GM23338 (cell line): ENCODE measurements around the gene NPY4R2. TPM values are rescaled to one million over a fixed set of nuclear protein-coding genes. Genes with fewer than 3 reads are reported as not detected.
A peak's percentile ranks its signal among the peaks of the same experiment; 100 is the strongest.
"Not testable (repeated sequence)": the region's sequence is repeated elsewhere in the genome, so short reads cannot be mapped to it uniquely, and the experiment has no call there.

Experiments used
- ATAC-seq: fragments of 200-7000 bp; cut with Tn5 transposase; 3 replicates; pipeline ENCODE4 v1.9.1; 2020
- DNase-seq: peaks from one replicate; pipeline ENCODE4 v3.0.0-alpha.2; 2015; ENCODE audit warnings: low spot score
- H2AFZ ChIP-seq: fragments of 200-600 bp; sonication (generic); 2 replicates; pipeline ENCODE4 v1.8.0; 2016; ENCODE audit warnings: antibody characterized with exemption, mild to moderate bottlenecking, moderate library complexity
- H3F3A ChIP-seq: fragments of 200-600 bp; sonication (generic); replicated peaks from 2 replicates; pipeline ENCODE4 v1.8.0; 2017; ENCODE audit warnings: antibody characterized with exemption, mixed run types, low read depth
- H3K27ac ChIP-seq: fragments of 200-600 bp; sonication (generic); 2 replicates; pipeline ENCODE4 v1.6.1; 2016; ENCODE audit warnings: low read depth
- H3K27me3 ChIP-seq: fragments of 200-600 bp; sonication (generic); 2 replicates; pipeline ENCODE4 v1.8.0; 2016; ENCODE audit warnings: mild to moderate bottlenecking, mixed run types, moderate library complexity; ENCODE audit not compliant: insufficient read depth
- H3K36me3 ChIP-seq: fragments of 200-600 bp; sonication (generic); 2 replicates; pipeline ENCODE4 v1.8.0; 2016; ENCODE audit warnings: mild to moderate bottlenecking; ENCODE audit not compliant: insufficient read depth
- H3K4me1 ChIP-seq: fragments of 200-600 bp; sonication (generic); 2 replicates; pipeline ENCODE4 v1.8.0; 2016; ENCODE audit warnings: mild to moderate bottlenecking, moderate library complexity; ENCODE audit not compliant: insufficient read depth
- H3K4me2 ChIP-seq: fragments of 200-600 bp; sonication (generic); 2 replicates; pipeline ENCODE4 v1.7.1; 2017; ENCODE audit warnings: mixed run types
- H3K4me3 ChIP-seq: fragments of 200-600 bp; sonication (generic); 2 replicates; pipeline ENCODE4 v1.6.1; 2016; ENCODE audit warnings: mixed run types
- H3K79me2 ChIP-seq: fragments of 200-600 bp; sonication (generic); replicated peaks from 2 replicates; pipeline ENCODE4 v1.8.0; 2017; ENCODE audit warnings: mild to moderate bottlenecking; ENCODE audit not compliant: insufficient read depth
- H3K9me2 ChIP-seq: fragments of 200-600 bp; sonication (generic); 2 replicates; pipeline ENCODE4 v1.8.0; 2017; ENCODE audit not compliant: insufficient read depth
- H4K20me1 ChIP-seq: fragments of 200-600 bp; sonication (generic); replicated peaks from 2 replicates; pipeline ENCODE4 v1.8.0; 2017; ENCODE audit warnings: mild to moderate bottlenecking; ENCODE audit not compliant: insufficient read depth
- H3K27ac Mint-ChIP-seq: 2 replicates; pipeline ENCODE4 v1.8.0; 2020; ENCODE audit warnings: inconsistent platforms, mild to moderate bottlenecking, moderate library complexity, mixed read lengths
- H3K27me3 Mint-ChIP-seq: 3 replicates; pipeline ENCODE4 v1.8.0; 2022; ENCODE audit warnings: low read depth, mild to moderate bottlenecking, moderate library complexity, mixed read lengths, inconsistent platforms; ENCODE audit not compliant: insufficient read depth, poor library complexity
- H3K36me3 Mint-ChIP-seq: 3 replicates; pipeline ENCODE4 v1.8.0; 2021; ENCODE audit warnings: low read depth, mild to moderate bottlenecking, inconsistent platforms, moderate library complexity, mixed read lengths
- H3K4me1 Mint-ChIP-seq: 3 replicates; pipeline ENCODE4 v1.8.0; 2020; ENCODE audit warnings: mild to moderate bottlenecking, inconsistent platforms, mixed read lengths
- H3K4me3 Mint-ChIP-seq: 3 replicates; pipeline ENCODE4 v1.8.0; 2021; ENCODE audit warnings: moderate library complexity, mild to moderate bottlenecking, inconsistent platforms, mixed read lengths
- H3K9me3 Mint-ChIP-seq: 3 replicates; pipeline ENCODE4 v1.8.0; 2020; ENCODE audit warnings: moderate library complexity, mild to moderate bottlenecking, inconsistent platforms, mixed read lengths
- polyA plus RNA-seq: library from polyadenylated mRNA; unstranded; fragments of >200 nt; fragmentation: Nextera tagmentation; extraction: Ambion mirVana; gene quantifications from 2 replicates; pipeline ENCODE4 v1.2.1, GENCODE V29; 2016
- total RNA-seq: library from RNA; depleted of rRNA; stranded (reverse); fragments of >200 nt; shearing (Covaris generic); gene quantifications from 2 replicates; pipeline ENCODE4 v1.2.3, GENCODE V29; 2014

The NPY4R2 gene
- total and polyA plus RNA-seq, 2 experiments from 2014 or later: not detected

DNA sequence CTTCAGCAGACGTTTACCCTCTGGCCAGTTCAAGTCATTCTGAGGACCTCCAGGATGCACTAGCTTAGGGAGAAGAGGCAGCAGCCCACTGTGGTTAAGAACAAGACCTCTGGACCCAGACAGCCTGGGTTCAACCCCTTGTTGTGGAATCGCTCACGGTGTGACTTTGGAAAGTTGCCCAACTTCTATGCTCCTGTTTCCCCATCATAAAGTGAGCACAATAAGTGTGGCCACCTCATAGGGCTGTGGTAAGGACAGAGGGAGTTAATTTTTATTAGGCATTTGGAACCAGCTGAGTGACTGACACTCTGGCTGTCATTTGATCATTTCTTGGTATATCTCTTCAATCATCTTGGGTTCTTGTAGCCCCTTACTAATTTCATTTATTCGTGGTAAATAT lies 31.6 kb upstream of the NPY4R2 start:
- H3K36me3 Mint-ChIP-seq, H3K4me3 Mint-ChIP-seq, ATAC-seq, H3K4me2 ChIP-seq, H3K27me3 ChIP-seq, H3K4me1 Mint-ChIP-seq, DNase-seq, H3K4me1 ChIP-seq, H3K4me3 ChIP-seq, H3K36me3 ChIP-seq, H3K27ac ChIP-seq, H3F3A ChIP-seq, H3K79me2 ChIP-seq, H3K27ac Mint-ChIP-seq, H2AFZ ChIP-seq, H3K9me2 ChIP-seq, H3K27me3 Mint-ChIP-seq, H3K9me3 Mint-ChIP-seq, H4K20me1 ChIP-seq: not testable (repeated sequence)

DNA sequence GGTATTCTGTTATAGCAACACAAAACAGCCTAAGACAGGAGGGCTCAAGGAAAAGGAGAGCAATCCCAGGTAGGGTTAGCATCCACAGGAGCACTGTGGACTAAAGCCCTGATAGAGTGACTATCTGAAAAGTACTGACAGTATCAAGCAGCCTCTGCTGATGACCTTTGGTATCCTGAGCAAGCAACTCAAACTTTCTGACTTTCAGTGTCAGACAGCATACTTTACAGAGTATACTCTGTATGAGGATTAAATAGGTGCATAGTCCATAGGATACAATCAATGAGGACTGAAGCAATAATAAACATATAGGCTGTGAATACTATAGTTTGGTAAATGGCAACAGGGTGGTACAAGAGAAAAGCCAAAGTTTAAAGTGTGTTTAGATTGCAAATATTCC lies 27.7 kb upstream of the NPY4R2 start:
- H4K20me1 ChIP-seq, H3K4me1 ChIP-seq, H3K36me3 Mint-ChIP-seq, H3K4me2 ChIP-seq, H3K27ac Mint-ChIP-seq, H3K9me2 ChIP-seq, H3K27me3 Mint-ChIP-seq, H3K79me2 ChIP-seq, H2AFZ ChIP-seq, DNase-seq, H3K4me3 ChIP-seq, H3K27me3 ChIP-seq, H3K4me1 Mint-ChIP-seq, H3K27ac ChIP-seq, H3K9me3 Mint-ChIP-seq, H3F3A ChIP-seq, H3K4me3 Mint-ChIP-seq, ATAC-seq, H3K36me3 ChIP-seq: not testable (repeated sequence)

- H3K27me3 ChIP-seq, H3K27ac Mint-ChIP-seq, H3K79me2 ChIP-seq, H3K4me1 ChIP-seq, H3K27ac ChIP-seq, H3F3A ChIP-seq, H3K36me3 ChIP-seq, DNase-seq, H3K4me3 ChIP-seq, H3K36me3 Mint-ChIP-seq, H3K27me3 Mint-ChIP-seq, H4K20me1 ChIP-seq, H2AFZ ChIP-seq, H3K9me2 ChIP-seq, H3K4me1 Mint-ChIP-seq, H3K9me3 Mint-ChIP-seq, H3K4me3 Mint-ChIP-seq, H3K4me2 ChIP-seq: not testable (repeated sequence)
- peak; percentile 82 for ATAC-seq
Measured at GRCh38 chr10:47892494-47893261, 25.8 kb upstream of the NPY4R2 start.

DNA sequence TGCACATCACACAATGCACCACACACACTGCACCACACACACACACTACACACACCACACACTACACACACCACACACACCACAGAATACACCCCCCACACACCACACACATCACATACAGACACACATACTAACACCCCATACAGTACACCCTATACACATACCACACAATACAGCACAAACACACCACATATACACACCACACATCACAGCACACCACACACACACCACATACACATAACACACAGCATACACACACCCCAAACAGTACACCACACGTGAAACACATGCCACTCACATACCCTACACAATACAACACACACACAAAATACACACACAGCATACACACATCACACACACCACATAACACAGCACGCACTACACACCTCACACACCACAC lies 23.9 kb upstream of the NPY4R2 start:
- not testable (repeated sequence) for H3K36me3 Mint-ChIP-seq, H3K27ac Mint-ChIP-seq, H3K27me3 Mint-ChIP-seq

GRCh38 chr10:47897813-47898212 lies 20.6 kb upstream of the NPY4R2 start:
- H3K9me3 Mint-ChIP-seq, H2AFZ ChIP-seq, H3K36me3 ChIP-seq, H3K27me3 Mint-ChIP-seq, H3K27ac Mint-ChIP-seq, H3K27me3 ChIP-seq, H3K79me2 ChIP-seq, H3K27ac ChIP-seq, H3K4me1 Mint-ChIP-seq, ATAC-seq, H4K20me1 ChIP-seq, H3K4me2 ChIP-seq, H3K36me3 Mint-ChIP-seq, H3K4me1 ChIP-seq, H3F3A ChIP-seq, H3K4me3 ChIP-seq, H3K4me3 Mint-ChIP-seq, DNase-seq, H3K9me2 ChIP-seq: not testable (repeated sequence)

More for the DNA sequence above, 23.9 kb upstream of the NPY4R2 start:
- not testable (repeated sequence) for H3F3A ChIP-seq, H3K27me3 ChIP-seq, H3K4me1 Mint-ChIP-seq, H3K4me2 ChIP-seq, H3K4me3 Mint-ChIP-seq, H2AFZ ChIP-seq, H3K9me3 Mint-ChIP-seq, H3K4me3 ChIP-seq, ATAC-seq, H4K20me1 ChIP-seq, H3K27ac ChIP-seq, H3K4me1 ChIP-seq, DNase-seq, H3K36me3 ChIP-seq, H3K79me2 ChIP-seq, H3K9me2 ChIP-seq

GRCh38 chr10:47909333-47909732 lies 9.1 kb upstream of the NPY4R2 start:
- not testable (repeated sequence) for DNase-seq, H2AFZ ChIP-seq, H3K27me3 ChIP-seq, H3K9me3 Mint-ChIP-seq, H3K27ac Mint-ChIP-seq, H3K4me1 ChIP-seq, H3K4me3 Mint-ChIP-seq, H3K27ac ChIP-seq, H3K4me2 ChIP-seq, H3K4me3 ChIP-seq, H3K36me3 ChIP-seq, H4K20me1 ChIP-seq, H3K9me2 ChIP-seq, H3F3A ChIP-seq, ATAC-seq, H3K36me3 Mint-ChIP-seq, H3K4me1 Mint-ChIP-seq, H3K79me2 ChIP-seq, H3K27me3 Mint-ChIP-seq

GRCh38 chr10:47910486-47910885 lies 8.0 kb upstream of the NPY4R2 start:
- H3F3A ChIP-seq, H3K9me3 Mint-ChIP-seq, H3K27ac Mint-ChIP-seq, H3K9me2 ChIP-seq, DNase-seq, H3K4me1 ChIP-seq, H3K27ac ChIP-seq, H3K36me3 Mint-ChIP-seq, H3K4me3 ChIP-seq, H4K20me1 ChIP-seq, H3K4me1 Mint-ChIP-seq, H2AFZ ChIP-seq, H3K79me2 ChIP-seq, H3K27me3 ChIP-seq, H3K4me2 ChIP-seq, H3K4me3 Mint-ChIP-seq, H3K36me3 ChIP-seq, H3K27me3 Mint-ChIP-seq, ATAC-seq: not testable (repeated sequence)
